ENCODE results near the gene PIK3R1.
A peak's percentile ranks its signal among the peaks of the same experiment; 100 is the strongest.

The PIK3R1 gene

DNA sequence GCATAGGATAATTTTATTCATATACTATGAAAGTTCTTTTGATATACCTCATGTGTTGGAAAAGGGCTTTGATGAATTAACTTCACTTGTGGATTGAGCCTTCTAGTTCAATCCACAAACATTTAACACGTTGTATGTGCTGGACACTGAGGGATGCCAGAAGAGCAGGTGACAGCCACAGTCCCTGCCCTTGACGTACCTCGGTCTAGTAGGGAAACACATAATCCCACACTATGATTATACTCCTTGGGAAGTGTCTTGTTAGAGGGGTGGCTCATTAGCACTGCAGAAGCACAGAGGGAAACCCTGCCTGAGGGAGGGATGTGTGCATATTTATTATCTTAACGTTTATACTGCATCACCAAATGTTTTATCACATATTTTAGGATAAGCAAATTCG lies 61.2 kb downstream of the PIK3R1 start:
- H3K36me3 ChIP-seq (ENCODE audit: insufficient read depth, low read length) = peaks cover 67% of the 10 kb centered on the region
- no peaks in the 10 kb centered on the region for H3K27me3 ChIP-seq (ENCODE audit: insufficient read depth, low read length, poor library complexity)
- no peak for TF ChIP-seq EZH2 (IDR thresholded peaks at IDR 0.05; ENCODE audit: borderline replicate concordance, low read depth, low read length, severe bottlenecking)
- TF ChIP-seq, protein P1, sequence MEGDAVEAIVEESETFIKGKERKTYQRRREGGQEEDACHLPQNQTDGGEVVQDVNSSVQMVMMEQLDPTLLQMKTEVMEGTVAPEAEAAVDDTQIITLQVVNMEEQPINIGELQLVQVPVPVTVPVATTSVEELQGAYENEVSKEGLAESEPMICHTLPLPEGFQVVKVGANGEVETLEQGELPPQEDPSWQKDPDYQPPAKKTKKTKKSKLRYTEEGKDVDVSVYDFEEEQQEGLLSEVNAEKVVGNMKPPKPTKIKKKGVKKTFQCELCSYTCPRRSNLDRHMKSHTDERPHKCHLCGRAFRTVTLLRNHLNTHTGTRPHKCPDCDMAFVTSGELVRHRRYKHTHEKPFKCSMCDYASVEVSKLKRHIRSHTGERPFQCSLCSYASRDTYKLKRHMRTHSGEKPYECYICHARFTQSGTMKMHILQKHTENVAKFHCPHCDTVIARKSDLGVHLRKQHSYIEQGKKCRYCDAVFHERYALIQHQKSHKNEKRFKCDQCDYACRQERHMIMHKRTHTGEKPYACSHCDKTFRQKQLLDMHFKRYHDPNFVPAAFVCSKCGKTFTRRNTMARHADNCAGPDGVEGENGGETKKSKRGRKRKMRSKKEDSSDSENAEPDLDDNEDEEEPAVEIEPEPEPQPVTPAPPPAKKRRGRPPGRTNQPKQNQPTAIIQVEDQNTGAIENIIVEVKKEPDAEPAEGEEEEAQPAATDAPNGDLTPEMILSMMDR (IDR thresholded peaks at IDR 0.05; ENCODE audit: borderline replicate concordance, extremely low read depth, low read length, poor library complexity, severe bottlenecking) = no peak
- no peak overlapping the region for H2AFZ ChIP-seq (ENCODE audit: low read depth, low read length)
- peaks cover 54% of the 10 kb centered on the region for H3K79me2 ChIP-seq (ENCODE audit: insufficient read depth, low read length)
- ATAC-seq (ENCODE audit: insufficient read depth, low read depth) (no peak), DNase-seq (no peak)
- H4K20me1 ChIP-seq (ENCODE audit: insufficient read depth, low read length) = peaks cover 12% of the 10 kb centered on the region; the same call in 1 of the 2 replicates
- no peak overlapping the region for H3K4me2 ChIP-seq (ENCODE audit: insufficient read depth, low read length)
- no peak overlapping the region for H3K9ac ChIP-seq (ENCODE audit: low read depth, low read length)
- no peak overlapping the region for H3K4me3 ChIP-seq (ENCODE audit: low read depth in 1 of 2, low read length in 2 of 2)
- no peaks in the 10 kb centered on the region for H3K9me3 ChIP-seq (ENCODE audit: insufficient read depth, low read length, severe bottlenecking)
- peaks cover 54% of the 10 kb centered on the region for H3K4me1 ChIP-seq (ENCODE audit: insufficient read depth, low read length)
- H3K27ac ChIP-seq (ENCODE audit: low read length) = no peak overlapping the region

DNA sequence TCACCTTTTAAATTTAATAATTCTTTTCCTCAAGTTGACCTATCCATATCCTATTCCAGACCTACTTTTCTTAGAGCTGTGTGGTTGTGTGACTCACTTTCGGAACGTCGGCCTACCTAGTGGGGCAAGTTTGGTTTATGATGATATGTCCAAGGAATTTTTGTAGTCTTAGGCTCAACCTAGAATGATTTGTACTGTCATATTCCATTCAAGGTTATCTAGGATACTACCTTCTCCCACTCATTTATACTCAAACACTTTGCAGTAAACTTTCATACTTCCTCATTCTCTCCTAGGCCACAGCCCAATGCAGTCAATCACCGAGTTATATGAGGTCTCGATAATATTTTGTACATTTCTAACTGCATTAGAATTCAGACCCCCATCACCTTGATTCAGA lies 61.9 kb downstream of the PIK3R1 start:
- Histone ChIP-seq H3K9ac (ENCODE audit: low read depth, low read length) (no peak overlapping the region), H3K27ac (ENCODE audit: low read length) (peak overlapping the region; percentile 47; the same call in 1 of the 2 replicates), H3K4me1 (ENCODE audit: insufficient read depth, low read length) (peaks cover 59% of the 10 kb centered on the region), H3K27me3 (ENCODE audit: insufficient read depth, low read length, poor library complexity) (no peaks in the 10 kb centered on the region), H3K4me2 (ENCODE audit: insufficient read depth, low read length) (no peak overlapping the region), H3K36me3 (ENCODE audit: insufficient read depth, low read length) (peaks cover 73% of the 10 kb centered on the region), H3K79me2 (ENCODE audit: insufficient read depth, low read length) (peaks cover 54% of the 10 kb centered on the region), H2AFZ (ENCODE audit: low read depth, low read length) (no peak overlapping the region), H3K9me3 (ENCODE audit: insufficient read depth, low read length, severe bottlenecking) (no peaks in the 10 kb centered on the region), H3K4me3 (ENCODE audit: low read depth in 1 of 2, low read length in 2 of 2) (no peak overlapping the region), H4K20me1 (ENCODE audit: insufficient read depth, low read length) (0 out of 2 replicates have a peak, but pooled peaks cover 9% of the 10 kb centered on the region)
- no peak for ATAC-seq (ENCODE audit: insufficient read depth, low read depth)
- no peak for DNase-seq
- TF ChIP-seq EZH2 (IDR thresholded peaks at IDR 0.05; ENCODE audit: borderline replicate concordance, low read depth, low read length, severe bottlenecking) = no peak
- TF ChIP-seq, protein P1 (IDR thresholded peaks at IDR 0.05; ENCODE audit: borderline replicate concordance, extremely low read depth, low read length, poor library complexity, severe bottlenecking) = no peak

DNA sequence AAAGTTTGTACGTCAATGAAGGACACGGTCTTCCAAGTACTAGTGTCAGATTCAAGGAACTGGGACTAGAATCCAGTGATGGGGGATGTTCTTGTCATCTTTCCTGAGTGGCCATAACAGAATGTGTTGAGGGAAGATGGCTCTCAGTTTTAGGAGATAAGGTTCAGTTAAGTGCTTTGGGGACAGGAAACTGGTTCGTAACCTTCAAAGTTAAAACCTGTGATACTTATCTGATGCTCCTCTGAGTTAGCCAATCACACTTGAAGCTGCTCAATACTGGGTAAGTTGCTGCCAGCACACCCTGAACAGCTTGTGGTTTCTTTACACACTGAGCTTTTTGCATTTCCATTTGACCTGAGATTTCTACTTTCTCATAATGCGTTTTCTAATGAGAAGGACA lies 64.4 kb downstream of the PIK3R1 start:
- no peak overlapping the region for H2AFZ ChIP-seq (ENCODE audit: low read depth, low read length)
- H3K4me3 ChIP-seq (ENCODE audit: low read depth in 1 of 2, low read length in 2 of 2) = peak overlapping the region in 1 of 2 experiments; percentile 48; a peak in 2 of 4 replicates
- H3K9ac ChIP-seq (ENCODE audit: low read depth, low read length) = peak overlapping the region; percentile 50
- TF ChIP-seq, protein P1 (IDR thresholded peaks at IDR 0.05; ENCODE audit: borderline replicate concordance, extremely low read depth, low read length, poor library complexity, severe bottlenecking) = no peak
- no peak for TF ChIP-seq EZH2 (IDR thresholded peaks at IDR 0.05; ENCODE audit: borderline replicate concordance, low read depth, low read length, severe bottlenecking)
- peaks cover 85% of the 10 kb centered on the region for H3K4me1 ChIP-seq (ENCODE audit: insufficient read depth, low read length)
- peak overlapping the region; percentile 80 for H3K27ac ChIP-seq (ENCODE audit: low read length)
- H3K36me3 ChIP-seq (ENCODE audit: insufficient read depth, low read length) = peaks cover 75% of the 10 kb centered on the region
- ATAC-seq (ENCODE audit: insufficient read depth, low read depth) = peak; percentile 99
- H3K4me2 ChIP-seq (ENCODE audit: insufficient read depth, low read length) = peak overlapping the region; percentile 63
- no peaks in the 10 kb centered on the region for H3K9me3 ChIP-seq (ENCODE audit: insufficient read depth, low read length, severe bottlenecking)
- DNase-seq = peak; percentile 75
- no peaks in the 10 kb centered on the region for H3K27me3 ChIP-seq (ENCODE audit: insufficient read depth, low read length, poor library complexity)
- peaks cover 63% of the 10 kb centered on the region for H3K79me2 ChIP-seq (ENCODE audit: insufficient read depth, low read length)
- H4K20me1 ChIP-seq (ENCODE audit: insufficient read depth, low read length) = no peaks in the 10 kb centered on the region
